ENCODE data around the gene TLR6.

The TLR6 gene, protein sequence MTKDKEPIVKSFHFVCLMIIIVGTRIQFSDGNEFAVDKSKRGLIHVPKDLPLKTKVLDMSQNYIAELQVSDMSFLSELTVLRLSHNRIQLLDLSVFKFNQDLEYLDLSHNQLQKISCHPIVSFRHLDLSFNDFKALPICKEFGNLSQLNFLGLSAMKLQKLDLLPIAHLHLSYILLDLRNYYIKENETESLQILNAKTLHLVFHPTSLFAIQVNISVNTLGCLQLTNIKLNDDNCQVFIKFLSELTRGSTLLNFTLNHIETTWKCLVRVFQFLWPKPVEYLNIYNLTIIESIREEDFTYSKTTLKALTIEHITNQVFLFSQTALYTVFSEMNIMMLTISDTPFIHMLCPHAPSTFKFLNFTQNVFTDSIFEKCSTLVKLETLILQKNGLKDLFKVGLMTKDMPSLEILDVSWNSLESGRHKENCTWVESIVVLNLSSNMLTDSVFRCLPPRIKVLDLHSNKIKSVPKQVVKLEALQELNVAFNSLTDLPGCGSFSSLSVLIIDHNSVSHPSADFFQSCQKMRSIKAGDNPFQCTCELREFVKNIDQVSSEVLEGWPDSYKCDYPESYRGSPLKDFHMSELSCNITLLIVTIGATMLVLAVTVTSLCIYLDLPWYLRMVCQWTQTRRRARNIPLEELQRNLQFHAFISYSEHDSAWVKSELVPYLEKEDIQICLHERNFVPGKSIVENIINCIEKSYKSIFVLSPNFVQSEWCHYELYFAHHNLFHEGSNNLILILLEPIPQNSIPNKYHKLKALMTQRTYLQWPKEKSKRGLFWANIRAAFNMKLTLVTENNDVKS

GRCh38 chr4:38856524-38857337 lies at the start of gene TLR6:
Gene TLR6, minus strand, starts transcription at chr4:38856817. Its CDS starts 27,344 bp downstream, at chr4:38829473.
- DNase-seq: no peak

DNA sequence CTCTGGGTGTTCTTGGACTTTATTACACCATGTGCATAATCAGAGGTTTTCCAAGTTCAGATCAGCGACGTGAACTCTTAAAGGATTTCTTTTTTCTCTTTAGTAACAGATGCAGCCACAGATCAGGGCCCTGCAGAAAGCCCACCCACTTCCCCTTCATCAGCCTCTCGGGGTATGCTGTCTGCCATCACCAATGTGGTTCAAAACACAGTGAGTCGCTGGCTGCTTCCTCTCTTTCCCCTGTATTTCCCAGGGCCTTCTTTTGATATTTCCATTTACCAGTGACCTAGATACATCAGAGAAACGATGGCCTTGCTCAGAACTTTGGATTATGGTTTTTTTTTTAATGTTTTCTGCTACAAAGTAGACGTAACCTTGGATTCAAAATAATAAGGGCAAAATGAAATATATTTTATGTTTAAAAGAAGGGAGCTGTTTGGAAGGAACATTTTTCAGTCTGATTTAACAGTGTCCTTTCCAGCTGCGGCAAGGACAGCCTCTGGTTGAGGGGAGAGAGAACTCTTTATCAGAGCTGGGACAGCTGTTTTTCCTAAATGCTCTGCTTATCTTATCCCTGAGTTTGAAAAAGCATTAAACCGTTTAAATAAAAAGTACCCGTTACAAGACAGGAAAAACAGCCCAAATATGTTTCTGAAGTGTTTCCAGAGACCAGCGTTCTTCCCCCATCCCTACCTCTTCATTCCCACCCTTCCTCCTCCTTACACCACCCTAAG lies 49.2 kb upstream of the TLR6 start:
- no peak for DNase-seq

GRCh38 chr4:38904682-38905081 lies 48.1 kb upstream of the TLR6 start:
- DNase-seq: no peak

GRCh38 chr4:38904090-38904666 lies 47.6 kb upstream of the TLR6 start:
- DNase-seq: no peak

DNA sequence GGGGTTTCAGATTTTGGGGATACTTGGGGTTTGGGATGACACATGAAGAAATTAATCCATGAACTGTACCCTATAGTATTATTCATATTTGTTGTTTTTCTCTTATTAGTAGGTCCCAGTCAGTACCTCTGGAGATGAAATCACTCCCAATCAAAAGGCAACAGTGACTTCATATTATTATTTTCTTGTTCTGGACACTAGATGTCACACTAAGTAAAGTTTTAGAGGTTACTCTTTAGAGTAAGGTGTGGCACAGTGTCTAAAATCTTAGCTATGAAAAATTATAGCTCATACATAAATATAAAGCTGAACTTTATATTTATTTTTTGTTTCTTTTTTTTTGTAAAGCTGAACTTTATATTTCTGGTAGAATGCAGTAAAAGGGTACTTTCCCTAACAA lies 46.1 kb upstream of the TLR6 start:
- DNase-seq: no peak

GRCh38 chr4:38902221-38902620 lies 45.6 kb upstream of the TLR6 start:
- DNase-seq: no peak

DNA sequence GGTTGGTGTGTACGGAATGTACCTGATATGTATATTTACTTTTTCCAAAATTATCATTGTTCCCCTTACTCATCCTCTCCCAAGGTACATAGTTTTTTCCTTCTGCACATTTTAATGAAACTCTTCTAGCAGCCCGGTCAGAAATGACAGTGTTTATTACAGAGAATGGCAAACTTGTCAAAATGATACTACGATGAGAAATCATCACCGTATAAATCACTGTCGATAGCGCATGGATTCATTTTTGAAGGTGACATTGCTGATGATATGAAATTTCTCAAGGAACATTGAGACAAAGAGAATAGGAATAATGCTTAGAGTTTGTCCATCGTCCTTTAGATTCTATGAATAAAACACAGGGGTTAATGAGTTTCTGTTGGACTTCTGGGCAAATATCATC lies 41.6 kb upstream of the TLR6 start:
- no peak for DNase-seq

DNA sequence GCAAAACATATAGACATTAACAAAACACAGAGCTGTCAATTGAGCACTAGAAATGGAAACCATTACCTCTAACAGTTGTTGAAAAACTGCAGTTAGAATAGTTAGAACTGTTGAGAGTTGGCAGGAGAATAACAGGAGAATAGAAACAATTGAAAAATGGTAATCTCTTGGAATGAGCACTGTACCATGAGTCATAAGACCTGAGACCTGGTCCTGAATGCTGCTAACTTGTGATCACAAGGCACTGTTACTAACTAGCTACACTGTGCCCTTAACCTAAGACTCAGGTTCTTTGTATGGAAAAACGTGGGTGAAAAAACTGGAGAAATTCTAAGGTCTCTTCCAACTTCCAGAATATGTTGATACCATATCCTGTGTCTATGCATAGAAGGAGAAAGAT lies 40.3 kb upstream of the TLR6 start:
- no peak for DNase-seq

DNA sequence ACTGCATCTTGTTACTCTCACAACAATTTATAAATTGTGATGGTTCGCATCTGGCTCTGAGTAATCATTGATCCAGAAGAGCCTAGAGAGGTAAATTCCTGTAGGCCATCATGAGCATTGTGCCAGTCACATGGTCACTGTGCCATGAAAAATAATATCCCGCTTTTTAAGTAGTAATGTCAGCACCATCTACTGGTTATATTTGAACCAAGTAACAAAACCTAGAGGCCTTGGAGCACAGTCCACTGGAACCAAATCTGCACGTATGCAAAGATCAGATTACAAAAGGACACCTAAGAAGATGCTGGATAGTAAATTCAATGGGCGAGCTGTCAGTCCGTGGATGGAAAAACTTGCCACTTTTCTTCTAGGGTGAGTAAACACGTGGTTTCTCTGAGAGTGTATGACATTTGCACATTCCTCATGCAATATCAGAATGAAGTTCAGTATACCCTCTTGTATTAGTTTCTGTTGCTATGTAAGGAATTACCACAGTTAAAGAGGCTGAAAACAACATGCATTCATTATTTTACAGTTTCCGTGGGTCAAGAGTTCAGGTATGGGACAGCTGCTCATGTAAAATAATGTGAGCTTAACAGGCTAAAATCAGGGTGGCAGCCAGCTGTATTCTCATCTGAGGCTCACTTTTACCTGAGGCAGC lies 37.8 kb upstream of the TLR6 start:
- no peak for DNase-seq

DNA sequence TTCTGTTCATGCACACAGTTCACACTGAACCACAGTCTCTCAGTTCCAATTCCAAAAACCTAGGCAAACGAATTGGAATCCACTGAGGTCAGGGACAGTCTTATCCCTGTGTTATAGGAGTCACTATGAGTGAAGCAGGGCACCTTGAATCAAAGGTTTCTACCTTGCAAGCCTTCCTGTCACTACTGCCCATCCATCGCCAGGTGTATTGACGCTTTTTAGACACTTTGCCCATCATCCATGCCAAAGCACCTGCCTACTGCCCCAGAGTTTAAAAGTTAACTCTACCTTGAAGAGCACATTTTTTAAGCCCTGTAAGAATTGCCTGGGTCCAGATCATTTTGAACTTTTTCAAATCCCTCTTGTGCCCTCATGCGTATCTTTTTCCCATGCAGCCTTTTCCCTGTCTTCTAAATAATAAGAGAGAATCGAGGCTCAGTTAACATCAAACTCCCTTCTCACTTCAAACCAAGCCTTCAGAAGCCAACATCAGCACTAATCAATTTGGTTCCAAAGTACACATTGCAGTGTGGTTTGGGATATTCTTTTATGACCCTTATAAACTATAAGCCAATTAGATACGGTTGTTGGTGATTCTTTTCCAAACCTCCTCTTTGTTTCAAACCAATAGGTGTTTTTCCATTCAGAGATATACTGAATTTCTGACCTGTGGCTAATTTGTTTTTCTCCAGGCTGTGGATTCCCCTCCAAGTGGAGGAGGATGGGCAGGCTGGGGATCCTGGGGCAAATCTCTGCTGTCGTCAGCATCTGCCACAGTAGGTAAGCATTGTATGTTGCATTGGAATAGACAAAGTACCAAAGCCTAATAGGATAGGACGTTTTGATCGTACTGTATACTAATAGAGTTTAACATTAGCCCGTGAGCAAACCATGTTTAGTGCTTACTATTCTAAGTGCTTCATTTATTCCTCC lies 34.7 kb upstream of the TLR6 start:
- no peak for DNase-seq

GRCh38 chr4:38889143-38889542 lies 32.5 kb upstream of the TLR6 start:
- DNase-seq: no peak

DNA sequence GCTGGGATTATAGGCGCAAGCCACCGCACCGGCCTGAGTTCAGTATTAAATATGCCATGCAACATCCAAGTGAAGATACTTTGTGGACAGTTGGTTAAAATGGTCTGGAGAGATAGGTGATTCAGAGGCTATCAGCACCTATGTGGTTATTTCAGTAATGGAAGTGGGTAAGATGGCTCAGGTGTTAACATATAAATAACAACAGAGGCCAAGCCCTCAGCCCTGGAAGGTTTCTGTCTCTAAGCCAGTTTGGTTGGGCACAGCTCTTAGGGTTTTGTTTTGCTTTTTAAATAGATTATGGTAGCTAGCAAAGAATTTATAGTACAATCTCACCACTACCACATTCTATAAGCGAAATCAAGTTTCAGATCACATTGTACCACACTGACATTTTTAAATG lies 27.6 kb upstream of the TLR6 start:
- DNase-seq: no peak

- DNase-seq: no peak
These were observed 20.0 kb upstream of the TLR6 start for GRCh38 chr4:38876636-38877035.

DNA sequence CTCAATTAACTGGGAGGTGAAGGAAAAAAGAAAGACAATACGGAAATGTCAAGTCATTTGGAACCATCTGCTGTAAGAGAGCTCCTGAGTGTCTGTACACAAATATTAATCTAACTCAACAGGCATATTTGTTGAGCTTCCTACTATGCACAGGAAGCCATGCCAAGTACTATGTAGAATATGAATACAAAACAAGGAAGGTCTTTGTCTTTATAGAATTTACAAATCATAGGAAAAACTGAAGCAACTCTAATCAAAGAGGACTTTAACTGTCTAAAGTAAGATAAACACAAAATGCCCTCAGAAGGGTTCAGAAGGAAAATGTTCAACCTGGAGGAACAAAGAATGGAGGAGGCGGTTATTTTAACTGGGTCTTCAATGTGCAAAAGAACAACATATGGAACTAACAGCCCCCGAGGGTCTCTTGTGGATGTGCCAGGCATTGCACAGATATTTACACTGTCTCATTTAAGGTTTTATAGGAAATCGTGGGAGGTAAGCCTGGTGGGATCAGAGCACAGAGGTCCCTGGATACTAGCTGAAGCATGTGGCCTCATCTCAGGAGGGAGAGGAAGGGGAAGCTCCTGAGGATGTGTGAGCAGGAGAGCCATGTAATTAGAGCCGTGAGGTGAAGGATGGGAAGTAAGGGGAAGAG lies 16.8 kb upstream of the TLR6 start:
- DNase-seq: no peak

DNA sequence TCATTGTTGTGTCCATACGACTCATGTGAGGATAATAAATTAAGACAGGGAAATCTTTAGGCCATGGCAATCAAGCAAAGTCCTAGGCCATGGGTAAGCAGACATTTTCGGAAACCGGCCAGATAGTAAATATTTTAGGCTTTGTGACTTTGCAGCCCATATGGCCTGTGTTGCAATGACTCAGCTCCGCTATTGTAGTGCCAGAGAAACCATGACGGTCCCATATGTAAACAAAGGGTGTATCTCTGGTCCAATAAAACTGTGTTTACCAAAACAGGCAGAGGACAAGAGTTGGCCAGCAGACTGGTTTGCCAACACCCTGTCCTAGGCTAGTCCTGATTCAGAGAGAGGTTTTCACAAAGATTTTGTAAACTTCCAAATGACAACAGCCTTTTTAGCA lies 16.0 kb upstream of the TLR6 start:
- no peak for DNase-seq

DNA sequence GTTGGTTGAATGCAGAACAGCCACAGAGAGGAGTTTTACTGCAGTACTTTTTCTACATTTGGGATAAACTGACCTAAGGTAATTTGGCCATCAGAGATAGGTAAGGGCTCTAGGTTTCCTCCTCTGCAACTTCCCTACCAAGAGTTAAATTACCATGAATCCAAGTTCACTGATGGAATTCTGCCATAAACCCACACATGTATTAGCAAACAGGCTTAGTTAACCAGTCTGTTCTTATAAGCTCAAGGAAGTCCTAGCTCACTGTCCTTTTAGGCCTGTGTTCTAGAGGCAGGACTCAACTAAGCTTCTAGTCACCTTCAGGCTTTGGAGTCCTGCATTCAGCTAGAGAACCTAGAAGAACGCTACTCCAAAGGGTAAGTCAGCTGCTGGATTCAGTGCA lies 15.0 kb upstream of the TLR6 start:
- no peak for DNase-seq

- no peak for DNase-seq
These were observed 13.6 kb upstream of the TLR6 start for GRCh38 chr4:38870098-38870808.

DNA sequence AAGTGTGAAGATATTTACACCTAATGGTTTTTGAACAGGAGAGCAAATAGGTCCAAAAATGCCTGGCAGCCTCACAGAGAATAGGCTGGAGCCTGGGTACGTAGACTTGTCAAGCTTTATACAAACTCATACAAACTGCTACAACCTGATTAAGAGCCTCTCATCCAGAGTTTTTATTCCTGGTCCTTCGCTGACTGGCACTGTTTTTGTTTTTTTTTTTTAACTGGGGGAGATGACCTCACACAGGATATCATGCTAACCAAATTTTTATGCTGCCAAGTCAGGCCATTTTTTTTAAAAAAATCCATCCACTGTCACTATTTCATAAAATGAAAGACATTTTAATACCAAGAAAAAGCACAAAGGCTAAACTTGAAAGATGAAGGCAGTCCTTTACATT lies 12.9 kb upstream of the TLR6 start:
- no peak for DNase-seq

Measured in DMS79 (cell line).